Large intestine (tissue), 3 donors: ENCODE results near the gene P3H1. TPM values are rescaled to one million over a fixed set of nuclear protein-coding genes. Genes with fewer than 3 reads are reported as not detected.

Experiments
- DNase-seq, 2 donors: peaks; one replicate each; pipeline versions ENCODE4 v3.0.0 to v3.0.0-alpha.2; 2013
- H3K27ac ChIP-seq: one replicate; pipeline ENCODE4 v1.5.1; 2013; ENCODE audit warnings: low read length
- H3K27me3 ChIP-seq: 2 replicates; pipeline ENCODE4 v1.6.1; 2013; ENCODE audit warnings: low read length; ENCODE audit not compliant: control insufficient read depth, insufficient read depth
- H3K36me3 ChIP-seq: 2 replicates; pipeline ENCODE4 v1.6.1; 2013; ENCODE audit warnings: low read length; ENCODE audit not compliant: control insufficient read depth, insufficient read depth
- H3K4me1 ChIP-seq: one replicate; pipeline ENCODE4 v1.6.1; 2013; ENCODE audit warnings: low read length; ENCODE audit not compliant: control insufficient read depth, insufficient read depth
- H3K4me3 ChIP-seq: one replicate; pipeline ENCODE4 v1.5.1; 2013; ENCODE audit warnings: low read length
- H3K9me3 ChIP-seq: one replicate; pipeline ENCODE4 v1.6.1; 2013; ENCODE audit warnings: mild to moderate bottlenecking, low read depth, low read length, moderate library complexity; ENCODE audit not compliant: control insufficient read depth
- WGBS: methylation state at CpG from one replicate; pipeline ENCODE4 v1.1.5; 2013; ENCODE audit warnings: low lambda C conversion rate; ENCODE audit not compliant: insufficient coverage; 5-methylcytosine and 5-hydroxymethylcytosine counted together
- polyA plus RNA-seq: library from polyadenylated mRNA; unstranded; fragments of 120-200 nt; gene quantifications from one replicate; pipeline ENCODE4 v1.2.1, GENCODE V29; 2013

P3H1 gene
- polyA plus RNA-seq, 1 donor, result 23.2 TPM

DNA sequence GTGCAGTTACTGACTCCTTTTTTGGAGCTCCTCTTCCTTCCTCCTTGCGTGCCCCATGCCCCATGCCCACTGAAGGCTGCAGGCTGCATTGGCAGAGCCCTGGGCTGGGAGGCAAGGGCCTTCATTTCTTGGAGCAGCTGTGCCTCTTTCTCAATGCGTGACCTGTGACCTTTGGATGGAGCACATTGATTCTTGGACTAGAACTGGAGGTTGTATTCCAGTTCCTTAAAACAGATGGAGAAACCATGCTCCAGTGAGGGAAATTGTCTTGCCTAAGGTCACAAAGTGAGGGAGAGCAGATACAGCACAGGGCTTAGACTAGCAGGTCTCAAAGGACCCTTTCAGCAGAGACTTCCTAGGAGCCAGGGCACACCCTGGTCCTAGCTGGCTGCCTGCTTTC is 27.0 kb upstream of the P3H1 start:
- no peaks in the 10 kb centered on the region for H3K36me3 ChIP-seq
- H3K4me1 ChIP-seq, result no peaks in the 10 kb centered on the region
- no peak for DNase-seq
- H3K27me3 ChIP-seq, result peaks cover 10% of the 10 kb centered on the region
- H3K4me3 ChIP-seq, result no peak overlapping the region
- H3K27ac ChIP-seq, result no peak overlapping the region
- no peaks in the 10 kb centered on the region for H3K9me3 ChIP-seq
- WGBS, result no CpG with 5 or more reads among the region's 2 CpGs

DNA sequence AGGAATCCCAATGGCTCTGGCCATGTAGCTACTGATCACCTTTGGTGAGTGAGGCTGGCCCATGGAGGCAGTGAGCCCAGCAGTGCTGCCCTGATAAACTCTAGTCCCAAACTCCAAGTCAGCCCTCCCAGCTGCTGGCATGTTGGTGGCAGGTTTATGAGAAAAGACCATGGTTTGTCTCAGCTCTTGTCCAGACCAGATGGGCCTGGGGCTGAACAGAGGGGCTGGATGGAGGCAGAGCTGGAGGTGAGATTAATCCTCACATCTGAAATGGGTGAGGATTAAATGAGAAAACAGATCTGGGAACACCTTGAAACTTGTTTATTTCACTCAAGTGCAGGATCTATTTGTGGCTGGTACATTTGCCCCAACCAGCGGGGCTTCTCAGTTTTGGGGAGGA is 21.2 kb upstream of the P3H1 start:
- Histone ChIP-seq H3K9me3 (peaks cover 6% of the 10 kb centered on the region), H3K4me3 (no peak overlapping the region), H3K27ac (no peak overlapping the region), H3K27me3 (peaks cover 34% of the 10 kb centered on the region), H3K4me1 (peaks cover 6% of the 10 kb centered on the region), H3K36me3 (no peaks in the 10 kb centered on the region)
- no peak for DNase-seq
- WGBS, result no CpG with 5 or more reads among the region's 1 CpG

DNA sequence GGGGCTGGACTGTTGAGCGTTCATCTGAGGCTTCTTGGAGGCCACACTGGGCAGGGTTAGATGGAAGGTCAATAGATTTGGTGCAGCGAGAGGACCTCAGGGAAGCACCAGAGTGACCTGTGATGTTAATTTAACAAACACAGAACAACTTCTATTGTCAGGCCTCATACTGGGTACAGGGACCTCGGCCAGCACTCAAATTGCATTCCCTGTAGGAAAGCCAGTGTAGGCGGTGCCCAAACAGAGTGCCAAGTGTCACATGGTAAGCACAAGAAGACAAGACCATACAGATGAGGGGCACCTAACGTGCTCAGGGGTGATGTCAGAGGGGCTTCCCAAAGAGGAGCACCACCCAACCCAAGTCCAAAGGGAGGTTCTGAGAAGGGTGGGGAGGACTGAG is 19.3 kb upstream of the P3H1 start:
- DNase-seq, result no peak
- WGBS, result 100% methylated on average over 1 of the region's 5 CpGs
- Histone ChIP-seq H3K4me1 (peaks cover 6% of the 10 kb centered on the region), H3K4me3 (no peak overlapping the region), H3K27me3 (peaks cover 34% of the 10 kb centered on the region), H3K27ac (no peak overlapping the region), H3K36me3 (peaks cover 8% of the 10 kb centered on the region), H3K9me3 (peaks cover 6% of the 10 kb centered on the region)

DNA sequence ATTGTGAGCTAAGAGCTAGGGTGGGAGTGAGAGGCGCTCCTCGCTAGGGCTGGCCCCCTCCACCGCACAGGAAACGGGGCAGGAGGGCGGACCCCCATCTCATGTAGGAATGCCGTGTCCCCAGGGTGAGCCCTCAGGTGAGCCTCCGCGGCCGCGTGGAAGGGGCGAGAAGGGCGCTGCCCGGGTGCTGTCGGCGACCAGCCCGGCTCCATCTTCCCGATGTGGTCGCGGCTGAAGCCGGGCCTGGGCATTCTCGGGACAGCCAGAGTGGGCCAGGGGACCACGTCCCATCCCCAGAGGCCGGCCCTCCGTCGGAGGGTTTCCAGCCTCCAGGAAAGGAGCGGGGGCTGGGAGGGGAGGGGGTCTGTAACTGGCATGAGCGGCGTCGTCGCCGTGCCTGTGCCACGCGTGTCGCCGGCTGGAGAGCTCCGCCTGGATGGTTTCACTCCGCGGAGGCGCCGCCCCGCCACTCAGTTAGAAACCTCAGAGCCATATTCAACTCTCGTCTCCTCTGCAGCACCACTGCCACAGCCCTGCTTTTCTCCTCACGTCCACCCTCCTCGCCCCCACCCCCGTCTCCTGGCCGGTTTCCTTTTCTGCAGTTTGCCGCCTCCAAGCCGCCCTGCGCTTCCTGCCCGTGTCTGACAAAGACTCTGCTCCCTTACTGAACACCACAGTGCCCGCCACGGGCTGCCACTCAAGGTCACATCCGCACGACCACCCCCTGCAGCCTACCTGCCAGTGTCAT is 18.3 kb upstream of the P3H1 start, which contains the start of gene TMEM269:
Gene TMEM269, plus strand, starts transcription at position 46 of the 748 bp plus-strand sequence. CDS start 4,903 bp downstream, outside the sequence.
- DNase-seq, result peak in 1 of 2 donors; percentile 21
- WGBS, result no CpG with 5 or more reads among the region's 54 CpGs
- peaks cover 6% of the 10 kb centered on the region for H3K4me1 ChIP-seq
- peaks cover 6% of the 10 kb centered on the region for H3K9me3 ChIP-seq
- H3K36me3 ChIP-seq, result peaks cover 8% of the 10 kb centered on the region
- H3K27me3 ChIP-seq, result peaks cover 34% of the 10 kb centered on the region
- H3K4me3 ChIP-seq, result peak within 1 kb of the TSS; percentile 33
- H3K27ac ChIP-seq, result no peak within 1 kb of the TSS

DNA sequence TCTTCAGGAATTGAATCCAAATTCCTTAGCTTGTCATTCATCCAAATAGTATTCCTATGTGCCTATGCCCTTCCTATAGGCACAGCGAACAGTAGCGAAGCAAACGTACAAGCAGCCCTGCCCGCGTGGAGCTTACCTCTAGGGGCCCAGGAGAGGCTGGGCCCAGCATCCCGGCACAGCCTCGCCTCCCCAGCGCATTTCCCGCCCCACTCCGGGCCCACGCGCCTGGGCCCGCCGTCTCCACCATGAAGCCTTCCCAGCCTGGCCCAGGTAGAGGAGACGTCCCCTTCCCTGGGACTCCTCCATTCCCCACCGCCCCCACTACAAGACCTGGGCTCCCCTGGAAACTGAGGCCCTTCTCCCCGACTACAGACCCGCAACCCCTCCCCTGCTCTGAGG is 17.7 kb upstream of the P3H1 start:
- WGBS, result 100% methylated on average over 1 of the region's 18 CpGs
- H3K36me3 ChIP-seq, result peaks cover 8% of the 10 kb centered on the region
- H3K9me3 ChIP-seq, result peaks cover 6% of the 10 kb centered on the region
- peak overlapping the region; percentile 33 for H3K4me3 ChIP-seq
- DNase-seq, result no peak
- peaks cover 6% of the 10 kb centered on the region for H3K4me1 ChIP-seq
- no peak overlapping the region for H3K27ac ChIP-seq
- H3K27me3 ChIP-seq, result peaks cover 31% of the 10 kb centered on the region

DNA sequence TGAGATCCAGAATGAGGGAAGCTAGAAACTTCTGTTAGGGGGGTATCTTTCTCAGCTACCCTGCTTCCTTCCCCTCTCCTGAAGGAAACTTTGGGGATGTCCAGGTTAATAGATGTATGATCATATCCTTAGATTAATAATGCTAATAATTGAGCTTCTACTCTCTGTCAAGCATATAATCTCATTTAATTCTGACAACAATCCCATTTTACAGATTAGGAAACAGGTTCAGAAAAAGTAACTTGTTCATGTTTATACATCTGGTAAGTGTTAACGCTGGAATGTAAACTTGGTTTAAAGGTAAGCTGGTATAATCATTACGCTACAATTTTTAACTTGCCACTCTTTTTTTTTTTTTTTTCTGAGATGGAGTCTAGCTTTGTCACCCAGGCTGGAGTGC is 16.3 kb upstream of the P3H1 start:
- H3K36me3 ChIP-seq, result peaks cover 17% of the 10 kb centered on the region
- H3K27me3 ChIP-seq, result peaks cover 24% of the 10 kb centered on the region
- H3K4me3 ChIP-seq, result no peak overlapping the region
- no peak overlapping the region for H3K27ac ChIP-seq
- 100% methylated on average over 1 of the region's 2 CpGs for WGBS
- no peak for DNase-seq
- peaks cover 6% of the 10 kb centered on the region for H3K4me1 ChIP-seq
- peaks cover 6% of the 10 kb centered on the region for H3K9me3 ChIP-seq

DNA sequence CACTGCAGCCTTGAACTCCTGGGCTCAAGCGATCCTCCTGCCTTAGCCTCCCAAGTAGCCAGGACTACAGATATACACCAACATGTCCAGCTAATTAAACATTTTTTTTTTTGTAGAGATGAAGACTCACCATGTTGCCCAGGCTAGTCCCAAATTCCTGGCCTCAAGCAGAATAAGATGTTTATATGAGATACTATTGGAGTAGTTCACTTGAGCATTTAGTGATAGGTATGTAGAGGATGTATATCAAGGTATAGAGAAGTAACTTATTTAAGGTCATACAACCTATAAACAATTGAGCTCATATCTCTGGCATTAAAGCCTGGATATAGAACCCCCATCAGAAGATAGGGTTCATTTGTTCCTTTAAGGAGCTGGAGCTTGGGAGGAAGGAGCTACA is 13.3 kb upstream of the P3H1 start:
- DNase-seq, result no peak
- peaks cover 8% of the 10 kb centered on the region for H3K27me3 ChIP-seq
- peaks cover 44% of the 10 kb centered on the region for H3K36me3 ChIP-seq
- WGBS, result no CpG with 5 or more reads among the region's 1 CpG
- H3K4me1 ChIP-seq, result peaks cover 4% of the 10 kb centered on the region
- no peak overlapping the region for H3K27ac ChIP-seq
- no peak overlapping the region for H3K4me3 ChIP-seq
- H3K9me3 ChIP-seq, result peaks cover 6% of the 10 kb centered on the region

DNA sequence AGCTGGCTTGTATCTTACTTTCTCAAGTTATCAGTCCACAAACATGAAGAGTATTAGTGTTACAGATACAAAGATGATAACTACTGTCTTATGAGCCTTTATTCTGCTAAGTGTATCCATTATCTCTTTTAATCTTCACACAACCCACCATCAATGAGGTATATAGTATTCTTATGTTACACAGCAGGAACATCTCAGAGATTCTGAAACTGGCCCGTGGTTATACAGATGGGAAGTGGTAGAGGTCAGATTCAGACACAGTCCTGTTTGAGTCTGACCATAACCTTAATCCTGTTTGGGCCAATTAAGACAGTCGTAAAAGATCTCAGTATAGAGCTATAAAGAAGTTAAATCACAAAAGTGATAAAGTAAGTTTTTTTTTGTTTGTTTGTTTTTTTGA is 12.9 kb upstream of the P3H1 start:
- H3K36me3 ChIP-seq, result peaks cover 49% of the 10 kb centered on the region
- WGBS, result 100% methylated on average over 1 of the region's 2 CpGs
- peaks cover 3% of the 10 kb centered on the region for H3K9me3 ChIP-seq

DNA sequence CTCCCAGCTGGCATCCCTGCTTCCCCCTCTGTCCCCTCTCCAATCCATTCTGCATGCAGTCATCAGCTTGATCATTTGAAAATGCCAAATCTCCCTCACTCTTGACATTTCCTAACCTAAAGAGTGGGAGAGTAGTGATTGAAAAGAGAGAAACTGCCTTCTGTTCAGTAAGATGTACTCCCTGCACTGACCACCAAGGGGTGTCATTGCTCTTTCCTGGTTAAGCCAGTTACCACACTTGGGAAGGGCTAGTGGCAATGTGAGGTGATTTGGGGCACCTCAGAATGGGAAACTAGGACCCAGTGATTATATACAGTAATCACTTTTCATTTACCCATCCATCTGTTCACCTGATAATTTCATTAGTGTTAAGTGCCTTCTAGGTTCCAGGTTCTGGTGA is 11.0 kb upstream of the P3H1 start:
- H3K27me3 ChIP-seq, result no peaks in the 10 kb centered on the region
- no peaks in the 10 kb centered on the region for H3K4me1 ChIP-seq
- H3K4me3 ChIP-seq, result no peak overlapping the region
- DNase-seq, result no peak
- H3K36me3 ChIP-seq, result peaks cover 58% of the 10 kb centered on the region
- H3K27ac ChIP-seq, result no peak overlapping the region
- no peaks in the 10 kb centered on the region for H3K9me3 ChIP-seq

More for the DNA sequence above, 12.9 kb upstream of the P3H1 start:
- H3K27me3 ChIP-seq, result peaks cover 3% of the 10 kb centered on the region
- no peak for DNase-seq
- no peak overlapping the region for H3K27ac ChIP-seq
- no peak overlapping the region for H3K4me3 ChIP-seq
- H3K4me1 ChIP-seq, result no peaks in the 10 kb centered on the region

DNA sequence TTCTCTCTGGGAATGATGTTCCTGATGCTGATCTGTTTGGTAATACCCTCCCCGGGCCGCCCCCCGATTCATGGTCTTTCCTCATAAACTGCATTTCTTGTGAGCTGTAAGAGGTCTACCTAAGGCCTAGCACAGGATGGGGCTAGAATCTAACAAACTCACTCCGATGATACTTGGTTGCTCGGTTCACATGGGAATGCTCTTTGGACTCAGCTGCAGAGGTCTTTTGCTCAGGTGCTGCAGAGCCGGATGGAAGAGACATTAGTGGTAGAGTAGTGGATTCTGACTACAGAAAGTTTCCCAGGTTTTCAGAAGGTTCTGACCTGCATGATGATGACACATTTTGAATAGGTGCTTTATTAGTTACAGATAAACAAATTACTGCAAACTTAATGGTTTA is 9.7 kb upstream of the P3H1 start:
- WGBS, result no CpG with 5 or more reads among the region's 6 CpGs
- Histone ChIP-seq H3K27me3 (no peaks in the 10 kb centered on the region), H3K9me3 (no peaks in the 10 kb centered on the region), H3K4me3 (no peak overlapping the region), H3K36me3 (peaks cover 52% of the 10 kb centered on the region), H3K27ac (no peak overlapping the region), H3K4me1 (no peaks in the 10 kb centered on the region)
- peak in 1 of 2 donors; percentile 56 for DNase-seq

DNA sequence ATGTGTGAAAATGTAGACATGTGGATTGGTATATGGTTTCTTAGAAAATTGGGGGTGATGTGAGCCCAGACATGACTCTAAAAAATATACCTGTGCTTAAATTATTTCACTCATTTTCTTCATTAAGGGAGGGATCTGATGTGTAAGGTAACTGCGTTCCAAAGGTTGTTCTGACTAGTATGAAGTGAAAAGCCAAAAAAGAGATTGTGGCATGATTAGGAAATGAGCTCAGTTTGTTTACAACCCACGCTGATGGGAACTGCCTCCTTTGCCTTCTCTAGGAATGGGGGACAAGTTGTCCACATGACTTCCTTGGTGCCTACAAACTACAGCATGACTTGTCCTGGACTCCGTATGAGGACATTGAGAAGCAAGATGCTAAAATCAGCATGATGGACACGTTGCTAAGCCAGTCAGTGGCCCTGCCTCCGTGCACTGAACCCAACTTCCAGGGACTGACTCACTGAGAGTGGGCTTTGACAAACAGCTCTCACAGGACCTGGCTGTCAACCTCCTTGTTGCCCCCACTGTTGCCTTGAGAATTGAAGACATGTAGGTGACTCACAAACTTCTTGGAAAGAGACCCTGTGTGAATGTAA is 8.2 kb upstream of the P3H1 start:
- no peak overlapping the region for H3K27ac ChIP-seq
- H3K27me3 ChIP-seq, result no peaks in the 10 kb centered on the region
- no CpG with 5 or more reads among the region's 5 CpGs for WGBS
- no peak for DNase-seq
- H3K9me3 ChIP-seq, result no peaks in the 10 kb centered on the region
- peaks cover 51% of the 10 kb centered on the region for H3K36me3 ChIP-seq
- H3K4me3 ChIP-seq, result no peak overlapping the region
- peaks cover 2% of the 10 kb centered on the region for H3K4me1 ChIP-seq
